ENCODE data around the gene LRP1B.

GRCh38 chr2:140600116-140600515, 1530.7 kb downstream of the LRP1B start:
- TF ChIP-seq POLR2A (IDR thresholded peaks at IDR 0.05) (no peak), EP300 (IDR thresholded peaks at IDR 0.05) (no peak)
- TF ChIP-seq, protein P1, sequence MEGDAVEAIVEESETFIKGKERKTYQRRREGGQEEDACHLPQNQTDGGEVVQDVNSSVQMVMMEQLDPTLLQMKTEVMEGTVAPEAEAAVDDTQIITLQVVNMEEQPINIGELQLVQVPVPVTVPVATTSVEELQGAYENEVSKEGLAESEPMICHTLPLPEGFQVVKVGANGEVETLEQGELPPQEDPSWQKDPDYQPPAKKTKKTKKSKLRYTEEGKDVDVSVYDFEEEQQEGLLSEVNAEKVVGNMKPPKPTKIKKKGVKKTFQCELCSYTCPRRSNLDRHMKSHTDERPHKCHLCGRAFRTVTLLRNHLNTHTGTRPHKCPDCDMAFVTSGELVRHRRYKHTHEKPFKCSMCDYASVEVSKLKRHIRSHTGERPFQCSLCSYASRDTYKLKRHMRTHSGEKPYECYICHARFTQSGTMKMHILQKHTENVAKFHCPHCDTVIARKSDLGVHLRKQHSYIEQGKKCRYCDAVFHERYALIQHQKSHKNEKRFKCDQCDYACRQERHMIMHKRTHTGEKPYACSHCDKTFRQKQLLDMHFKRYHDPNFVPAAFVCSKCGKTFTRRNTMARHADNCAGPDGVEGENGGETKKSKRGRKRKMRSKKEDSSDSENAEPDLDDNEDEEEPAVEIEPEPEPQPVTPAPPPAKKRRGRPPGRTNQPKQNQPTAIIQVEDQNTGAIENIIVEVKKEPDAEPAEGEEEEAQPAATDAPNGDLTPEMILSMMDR (IDR thresholded peaks at IDR 0.05), result no peak

All from tibial nerve (tissue), 4 donors.